ENCODE data around the gene PDE11A. TPM values are rescaled to one million over a fixed set of nuclear protein-coding genes. Genes with fewer than 3 reads are reported as not detected.

The PDE11A gene
- polyA plus RNA-seq, 1 experiment, result 0.53 TPM

DNA sequence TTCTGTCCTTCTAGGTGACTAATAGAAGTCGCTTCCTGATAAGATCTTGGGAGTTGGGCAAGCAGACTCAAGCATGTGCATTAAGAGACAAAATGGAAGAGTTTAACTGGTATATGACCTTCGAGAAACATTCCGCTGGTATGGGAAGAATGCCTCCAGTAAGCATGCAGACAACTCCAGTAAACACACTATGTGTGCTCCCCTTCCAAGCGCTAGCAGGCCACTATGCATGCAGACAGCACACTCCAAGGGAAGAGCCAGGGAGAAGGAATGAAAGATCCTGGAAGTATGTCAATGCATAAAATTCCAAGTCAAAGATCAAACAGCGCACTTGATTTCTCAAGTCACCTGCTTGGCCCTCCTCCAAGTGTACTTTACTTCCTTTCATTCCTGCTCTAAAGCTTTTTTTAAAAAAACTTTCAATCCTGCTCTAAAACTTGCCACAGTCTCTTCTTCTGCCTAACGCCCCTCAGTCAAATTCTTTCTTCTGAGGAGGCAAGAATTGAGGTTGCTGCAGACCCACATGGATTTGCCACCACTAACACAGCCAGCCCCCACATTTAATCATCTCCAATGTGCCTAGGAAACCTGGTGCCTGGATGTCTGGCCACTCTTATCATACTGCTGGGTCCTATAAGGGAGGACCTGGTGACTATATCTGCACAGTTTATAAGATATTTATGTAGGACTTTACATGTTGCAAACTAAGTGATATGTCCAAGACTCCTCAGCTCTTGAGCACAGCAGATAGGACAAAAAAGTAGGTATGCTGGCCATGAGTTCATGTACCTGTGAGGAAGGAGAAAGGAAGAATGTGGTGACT lies 239.8 kb downstream of the PDE11A start:
- no peak for TF ChIP-seq CTCF (IDR thresholded peaks at IDR 0.05; ENCODE audit: insufficient read depth, low read depth, low read length)
- no peak for DNase-seq (ENCODE audit: low read depth)
- Histone ChIP-seq H3K27me3 (ENCODE audit: control insufficient read depth, insufficient read depth, low read length) (no peaks in the 10 kb centered on the region), H3K36me3 (ENCODE audit: control insufficient read depth, insufficient read depth, low read length) (no peaks in the 10 kb centered on the region), H3K4me3 (ENCODE audit: low read depth, low read length) (no peak overlapping the region)
- ChIA-PET POLR2A (no interaction called here), CTCF (no interaction called here)

DNA sequence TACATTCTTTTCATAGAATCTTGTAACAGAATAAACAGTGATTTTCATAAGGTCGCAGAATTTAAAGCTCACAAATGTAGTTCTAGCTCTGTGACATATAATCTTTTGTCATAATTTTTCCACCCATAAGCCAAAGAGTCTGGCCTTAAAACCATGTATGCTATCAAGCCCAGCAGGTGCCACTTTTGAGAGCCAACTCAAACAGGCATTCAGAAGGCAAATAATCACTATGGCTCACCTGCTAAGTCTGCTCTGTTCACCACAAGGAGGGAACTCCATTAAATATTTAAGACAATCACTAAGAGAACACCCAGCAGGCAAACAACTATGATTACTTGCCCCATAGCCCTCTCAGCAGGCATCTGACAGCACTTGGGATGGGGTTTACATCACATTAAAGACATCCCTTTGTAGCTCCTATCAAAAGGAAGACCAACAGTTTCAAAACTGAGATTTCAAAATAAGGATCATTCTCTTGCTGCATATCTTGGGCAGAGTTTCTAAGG lies 241.6 kb downstream of the PDE11A start:
- Histone ChIP-seq H3K27me3 (ENCODE audit: control insufficient read depth, insufficient read depth, low read length) (no peaks in the 10 kb centered on the region), H3K4me3 (ENCODE audit: low read depth, low read length) (no peak overlapping the region), H3K36me3 (ENCODE audit: control insufficient read depth, insufficient read depth, low read length) (no peaks in the 10 kb centered on the region)
- ChIA-PET CTCF (no interaction called here), POLR2A (no interaction called here)
- no peak for TF ChIP-seq CTCF (IDR thresholded peaks at IDR 0.05; ENCODE audit: insufficient read depth, low read depth, low read length)
- DNase-seq (ENCODE audit: low read depth), result no peak

GRCh38 chr2:177828557-177828956 lies 244.0 kb downstream of the PDE11A start:
- no peak for DNase-seq (ENCODE audit: low read depth)
- H3K4me3 ChIP-seq (ENCODE audit: low read depth, low read length), result no peak overlapping the region
- ChIA-PET POLR2A (no interaction called here), CTCF (no interaction called here)
- no peak for TF ChIP-seq CTCF (IDR thresholded peaks at IDR 0.05; ENCODE audit: insufficient read depth, low read depth, low read length)
- no peaks in the 10 kb centered on the region; the same call in 1 of the 2 replicates for H3K27me3 ChIP-seq (ENCODE audit: control insufficient read depth, insufficient read depth, low read length)
- H3K36me3 ChIP-seq (ENCODE audit: control insufficient read depth, insufficient read depth, low read length), result no peaks in the 10 kb centered on the region

DNA sequence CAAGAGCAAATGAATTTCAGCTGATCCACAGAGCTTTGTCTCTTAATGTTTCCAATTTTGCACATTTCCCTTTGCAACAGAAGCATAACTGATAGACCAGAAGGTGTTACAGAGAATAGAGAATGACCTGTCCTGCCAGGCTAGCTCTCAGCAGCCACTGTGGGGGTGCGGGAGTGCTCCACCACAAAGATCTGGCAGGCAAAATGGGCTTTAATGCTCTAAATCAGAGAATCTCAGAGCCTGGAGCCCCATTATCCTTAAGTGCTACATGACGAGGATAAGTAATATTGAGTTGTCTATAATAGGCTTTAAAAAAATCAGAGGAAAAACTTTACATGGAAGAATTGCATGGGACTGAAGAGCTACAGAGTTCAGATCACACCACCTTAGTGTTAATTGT lies 245.7 kb downstream of the PDE11A start:
- Histone ChIP-seq H3K4me3 (ENCODE audit: low read depth, low read length) (no peak overlapping the region), H3K36me3 (ENCODE audit: control insufficient read depth, insufficient read depth, low read length) (no peaks in the 10 kb centered on the region), H3K27me3 (ENCODE audit: control insufficient read depth, insufficient read depth, low read length) (no peaks in the 10 kb centered on the region; the same call in 1 of the 2 replicates)
- ChIA-PET POLR2A (no interaction called here), CTCF (no interaction called here)
- no peak for TF ChIP-seq CTCF (IDR thresholded peaks at IDR 0.05; ENCODE audit: insufficient read depth, low read depth, low read length)
- no peak for DNase-seq (ENCODE audit: low read depth)

DNA sequence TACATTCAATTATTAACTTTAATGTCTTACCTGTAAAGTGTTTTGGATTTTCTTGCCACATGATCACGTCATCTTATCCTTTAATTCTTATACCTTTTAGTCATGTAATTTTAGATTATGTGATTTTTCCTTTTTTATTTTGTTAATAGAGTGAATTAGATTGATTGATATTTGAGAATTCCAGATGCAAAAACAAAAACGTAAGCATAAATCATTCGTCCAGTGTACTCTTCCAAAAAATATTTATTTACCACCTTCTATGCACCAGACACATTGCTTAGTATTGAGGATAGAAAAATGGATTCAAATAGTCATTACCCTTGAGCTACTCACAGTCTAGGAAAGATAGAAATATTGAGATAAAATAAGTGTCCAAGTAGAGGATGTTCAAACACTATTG lies 249.6 kb downstream of the PDE11A start:
- H3K27me3 ChIP-seq (ENCODE audit: control insufficient read depth, insufficient read depth, low read length), result no peaks in the 10 kb centered on the region; the same call in 1 of the 2 replicates
- ChIA-PET CTCF (interaction anchor here (1.0 kb wide), 1 partner anchor 12 kb away, joined by 3 read pairs; no protein-coding TSS in a partner anchor), POLR2A (no interaction called here)
- DNase-seq (ENCODE audit: low read depth), result no peak
- no peak overlapping the region for H3K4me3 ChIP-seq (ENCODE audit: low read depth, low read length)
- TF ChIP-seq CTCF (IDR thresholded peaks at IDR 0.05; ENCODE audit: insufficient read depth, low read depth, low read length), result no peak
- no peaks in the 10 kb centered on the region for H3K36me3 ChIP-seq (ENCODE audit: control insufficient read depth, insufficient read depth, low read length)

All from BJ (cell line).